HUES64 (cell line): ENCODE measurements around the gene PDHX.

Experiments
- H3K27ac ChIP-seq: 2 replicates; pipeline ENCODE4 v1.7.0; 2013; ENCODE audit warnings: low read depth, low read length, inconsistent platforms
- H3K27me3 ChIP-seq: 2 replicates; pipeline ENCODE4 v1.6.1; 2013; ENCODE audit warnings: mild to moderate bottlenecking, low read length; ENCODE audit not compliant: insufficient read depth
- H3K36me3 ChIP-seq: 2 replicates; pipeline ENCODE4 v1.6.1; 2013; ENCODE audit warnings: mild to moderate bottlenecking, low read length; ENCODE audit not compliant: insufficient read depth
- H3K4me1 ChIP-seq: 2 replicates; pipeline ENCODE4 v1.6.1; 2013; ENCODE audit warnings: mild to moderate bottlenecking, low read length, moderate library complexity; ENCODE audit not compliant: insufficient read depth
- H3K4me3 ChIP-seq: 2 replicates; pipeline ENCODE4 v1.5.1; 2013; ENCODE audit warnings: mild to moderate bottlenecking, low read length, moderate library complexity
- H3K9ac ChIP-seq: 2 replicates; pipeline ENCODE4 v1.6.1; 2013; ENCODE audit warnings: mild to moderate bottlenecking, low read depth, low read length
- H3K9me3 ChIP-seq: 2 replicates; pipeline ENCODE4 v1.6.1; 2013; ENCODE audit warnings: low read depth, low read length; ENCODE audit not compliant: insufficient read depth
- WGBS: fragments of 150-250, 120-280 bp; methylation state at CpG from one replicate; pipeline ENCODE4 v1.1.7; 2013; ENCODE audit warnings: missing lambda C conversion rate; 5-methylcytosine and 5-hydroxymethylcytosine counted together

PDHX gene

DNA sequence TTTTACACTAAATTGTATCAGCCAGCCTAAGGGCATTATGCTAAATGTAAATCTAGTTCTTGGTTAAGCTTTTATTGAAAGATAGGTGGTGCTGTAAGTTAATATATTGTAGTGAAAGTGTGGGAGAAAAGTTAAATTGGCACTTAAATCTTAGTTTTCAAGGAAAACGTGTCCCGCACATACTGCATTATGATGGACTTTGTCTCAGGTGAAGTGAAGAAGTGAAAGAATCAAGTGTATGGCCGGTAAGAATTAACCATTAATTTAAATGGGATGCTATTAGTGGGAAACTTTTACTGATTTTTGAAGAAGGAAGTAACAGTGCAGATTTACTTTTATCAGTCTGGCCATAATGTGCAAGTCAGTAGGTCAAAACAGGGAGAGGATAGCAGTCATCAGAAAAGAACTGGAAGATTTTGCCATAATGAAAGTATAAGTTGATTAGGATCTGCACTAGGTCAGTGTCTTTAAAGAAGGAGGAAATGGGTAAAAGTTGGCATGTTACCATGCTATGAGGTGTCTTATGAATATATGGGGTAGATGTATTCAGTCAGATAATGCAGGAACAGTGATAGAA is 81.6 kb downstream of the PDHX start:
- WGBS = 91% methylated on average over 3 of the region's 3 CpGs
- Histone ChIP-seq H3K4me1 (no peaks in the 10 kb centered on the region), H3K9ac (no peak overlapping the region), H3K27ac (no peak overlapping the region), H3K9me3 (no peaks in the 10 kb centered on the region), H3K27me3 (no peaks in the 10 kb centered on the region), H3K36me3 (peaks cover 3% of the 10 kb centered on the region), H3K4me3 (no peak overlapping the region)

DNA sequence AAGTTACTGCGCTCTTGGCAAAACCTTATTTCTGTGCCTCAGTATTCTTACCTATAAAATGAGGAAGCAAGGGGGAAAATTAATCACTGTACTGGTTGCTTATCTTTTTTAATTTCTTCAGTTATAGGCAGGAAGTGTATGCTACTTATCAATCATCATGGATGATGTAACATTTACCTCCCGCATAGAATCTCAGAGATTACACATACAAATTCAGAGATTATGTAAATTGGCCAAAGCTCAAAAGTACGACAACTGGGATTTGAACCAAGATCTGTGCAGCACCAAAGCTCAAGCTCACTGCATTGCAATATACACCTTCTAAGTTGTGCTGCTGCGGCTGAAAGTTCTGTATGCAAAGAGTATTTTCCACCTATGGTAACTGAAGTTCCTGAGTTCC is 83.0 kb downstream of the PDHX start:
- Histone ChIP-seq H3K4me1 (no peaks in the 10 kb centered on the region), H3K4me3 (no peak overlapping the region), H3K36me3 (0 out of 2 replicates have a peak, but pooled peaks cover 3% of the 10 kb centered on the region), H3K27me3 (no peaks in the 10 kb centered on the region), H3K9me3 (no peaks in the 10 kb centered on the region), H3K27ac (no peak overlapping the region), H3K9ac (no peak overlapping the region)
- 98% methylated on average over 3 of the region's 4 CpGs for WGBS

GRCh38 chr11:35003186-35003585 is 86.8 kb downstream of the PDHX start:
- no peaks in the 10 kb centered on the region for H3K9me3 ChIP-seq
- WGBS = 5% methylated on average over 1 of the region's 1 CpG
- no peaks in the 10 kb centered on the region for H3K27me3 ChIP-seq
- H3K36me3 ChIP-seq = no peaks in the 10 kb centered on the region
- H3K4me1 ChIP-seq = peaks cover 4% of the 10 kb centered on the region; the same call in 1 of the 2 replicates
- H3K27ac ChIP-seq = no peak overlapping the region
- H3K4me3 ChIP-seq = no peak overlapping the region
- no peak overlapping the region for H3K9ac ChIP-seq

- Histone ChIP-seq H3K4me1 (peaks cover 4% of the 10 kb centered on the region; the same call in 1 of the 2 replicates), H3K9me3 (no peaks in the 10 kb centered on the region), H3K4me3 (no peak overlapping the region), H3K27me3 (no peaks in the 10 kb centered on the region), H3K36me3 (no peaks in the 10 kb centered on the region), H3K27ac (no peak overlapping the region), H3K9ac (no peak overlapping the region)
- 83% methylated on average over 2 of the region's 3 CpGs for WGBS
These were observed 87.2 kb downstream of the PDHX start for GRCh38 chr11:35003658-35004057.

GRCh38 chr11:35005141-35005780 is 88.8 kb downstream of the PDHX start:
- Histone ChIP-seq H3K9me3 (no peaks in the 10 kb centered on the region), H3K36me3 (no peaks in the 10 kb centered on the region), H3K4me1 (peaks cover 14% of the 10 kb centered on the region), H3K4me3 (no peak overlapping the region), H3K9ac (no peak overlapping the region), H3K27ac (no peak overlapping the region), H3K27me3 (no peaks in the 10 kb centered on the region)
- WGBS = 97% methylated on average over 3 of the region's 4 CpGs

DNA sequence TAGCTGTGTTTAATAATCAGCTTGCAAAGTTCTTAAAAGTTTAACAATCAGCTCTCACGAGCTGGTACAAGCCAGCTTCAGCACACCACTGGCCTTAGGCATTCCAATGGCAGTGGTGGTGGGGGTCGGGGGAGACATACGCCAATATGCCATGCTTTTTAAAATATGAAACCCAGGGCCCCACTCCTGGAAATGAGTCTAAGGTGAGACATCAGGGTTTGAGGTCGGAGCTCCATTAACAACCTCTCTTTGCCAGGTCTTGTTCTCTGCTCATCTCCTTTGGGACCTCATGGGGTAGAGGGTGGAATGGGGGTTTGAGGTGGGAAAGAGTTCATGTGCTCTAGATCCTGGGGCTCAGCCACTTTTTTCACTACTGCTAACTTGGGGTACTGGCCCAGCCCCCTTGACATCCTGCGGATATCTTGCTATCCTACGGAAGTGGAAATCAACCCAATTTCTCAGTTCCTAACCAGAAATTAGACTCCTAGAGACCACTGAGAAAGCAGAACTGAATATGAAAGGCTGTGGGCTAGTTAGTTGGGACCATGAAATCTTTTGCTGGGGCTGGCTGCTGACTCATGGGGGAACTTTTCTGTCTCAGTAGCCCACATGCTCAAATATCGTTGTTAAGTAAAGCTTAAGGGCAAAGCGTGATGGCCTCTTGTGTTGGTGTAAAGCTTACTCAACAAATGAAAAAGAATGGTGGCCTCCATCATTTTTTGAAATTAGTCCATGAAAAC is 90.1 kb downstream of the PDHX start:
- H3K36me3 ChIP-seq = no peaks in the 10 kb centered on the region
- peaks cover 19% of the 10 kb centered on the region for H3K4me1 ChIP-seq
- H3K4me3 ChIP-seq = no peak overlapping the region
- H3K27ac ChIP-seq = no peak overlapping the region
- 86% methylated on average over 8 of the region's 8 CpGs for WGBS
- no peak overlapping the region for H3K9ac ChIP-seq
- H3K27me3 ChIP-seq = no peaks in the 10 kb centered on the region
- H3K9me3 ChIP-seq = no peaks in the 10 kb centered on the region

- Histone ChIP-seq H3K9ac (no peak overlapping the region), H3K36me3 (no peaks in the 10 kb centered on the region), H3K27ac (no peak overlapping the region), H3K4me1 (peaks cover 19% of the 10 kb centered on the region), H3K9me3 (no peaks in the 10 kb centered on the region), H3K27me3 (no peaks in the 10 kb centered on the region), H3K4me3 (no peak overlapping the region)
- 94% methylated on average over 1 of the region's 2 CpGs for WGBS
These were observed 90.9 kb downstream of the PDHX start for GRCh38 chr11:35007277-35007676.

- 71% methylated on average over 4 of the region's 5 CpGs for WGBS
These were observed 92.9 kb downstream of the PDHX start for GRCh38 chr11:35009191-35009943.

DNA sequence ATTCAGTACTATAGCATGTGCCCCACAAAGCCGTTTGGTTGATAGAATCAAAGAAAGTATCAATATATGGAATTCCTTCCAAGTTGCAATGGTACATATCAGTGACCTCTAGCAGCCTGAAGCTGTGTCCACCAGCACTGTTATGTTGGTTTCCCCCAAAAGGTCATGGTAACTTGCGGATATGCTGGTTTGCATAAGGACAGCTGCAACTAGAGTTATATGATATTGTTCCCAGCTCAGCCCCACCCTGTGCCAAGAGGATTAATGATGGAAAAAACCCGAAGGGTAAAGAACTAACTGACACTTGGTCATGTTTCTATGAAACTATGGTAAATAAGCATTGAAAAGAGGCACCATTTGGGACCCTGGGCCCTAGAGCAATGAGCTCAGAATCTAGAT is 93.5 kb downstream of the PDHX start:
- Histone ChIP-seq H3K36me3 (no peaks in the 10 kb centered on the region), H3K9me3 (no peaks in the 10 kb centered on the region), H3K27ac (no peak overlapping the region), H3K4me3 (no peak overlapping the region), H3K4me1 (peaks cover 19% of the 10 kb centered on the region), H3K27me3 (no peaks in the 10 kb centered on the region), H3K9ac (no peak overlapping the region)
- WGBS = 57% methylated on average over 3 of the region's 3 CpGs

More at GRCh38 chr11:35009191-35009943, 92.9 kb downstream of the PDHX start:
- H3K36me3 ChIP-seq = no peaks in the 10 kb centered on the region
- no peak overlapping the region for H3K9ac ChIP-seq
- H3K27ac ChIP-seq = no peak overlapping the region
- H3K27me3 ChIP-seq = no peaks in the 10 kb centered on the region
- H3K9me3 ChIP-seq = no peaks in the 10 kb centered on the region
- H3K4me1 ChIP-seq = peaks cover 19% of the 10 kb centered on the region
- H3K4me3 ChIP-seq = no peak overlapping the region

- H3K4me3 ChIP-seq = no peak overlapping the region
- no peak overlapping the region for H3K27ac ChIP-seq
- H3K27me3 ChIP-seq = no peaks in the 10 kb centered on the region
- 53% methylated on average over 4 of the region's 5 CpGs for WGBS
- H3K36me3 ChIP-seq = no peaks in the 10 kb centered on the region
- peaks cover 19% of the 10 kb centered on the region for H3K4me1 ChIP-seq
- H3K9me3 ChIP-seq = no peaks in the 10 kb centered on the region
- no peak overlapping the region for H3K9ac ChIP-seq
These were observed 94.2 kb downstream of the PDHX start for GRCh38 chr11:35010654-35011053.

DNA sequence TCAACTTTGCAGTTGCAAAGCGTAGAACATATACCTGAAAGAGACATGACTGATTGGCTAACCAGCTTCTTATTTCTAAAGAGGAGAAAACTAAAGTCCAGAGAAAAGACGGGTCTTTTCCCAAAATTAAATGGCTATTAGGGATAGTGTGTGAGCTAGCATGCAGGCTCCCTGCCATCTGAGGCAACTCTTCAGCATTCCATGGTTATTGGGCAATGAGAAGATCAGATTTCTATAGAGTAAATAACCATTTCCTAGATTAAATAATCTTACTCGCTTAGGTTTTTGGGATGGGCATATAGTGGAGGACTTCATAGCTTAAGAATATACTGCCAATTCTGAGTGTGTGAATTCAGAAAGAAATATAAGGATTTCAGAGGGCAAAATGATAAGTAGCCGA is 95.0 kb downstream of the PDHX start:
- Histone ChIP-seq H3K4me3 (no peak overlapping the region), H3K9me3 (no peaks in the 10 kb centered on the region), H3K9ac (no peak overlapping the region), H3K36me3 (no peaks in the 10 kb centered on the region), H3K4me1 (peaks cover 19% of the 10 kb centered on the region), H3K27ac (no peak overlapping the region), H3K27me3 (no peaks in the 10 kb centered on the region)
- WGBS = 96% methylated on average over 4 of the region's 4 CpGs
